Measurements from ENCODE around the gene DUSP16. TPM values are rescaled to one million over a fixed set of nuclear protein-coding genes. Genes with fewer than 3 reads are reported as not detected.

The DUSP16 gene
- total RNA-seq, 4 donors from 2014 or later = 16.1 to 47.0 (median 40.0) TPM

- 61 to 77% methylated on average over 7 of the region's 7 CpGs for WGBS, 2 donors (ENCODE audit: low coverage in 1 of 2)
- no peak overlapping the region for H3K27ac ChIP-seq
- H3K27me3 ChIP-seq = no peaks in the 10 kb centered on the region
- intact Hi-C loops (cut with DNase I; ENCODE audit: low total_unique reads) = no loop called here
- H3K9me3 ChIP-seq = no peaks in the 10 kb centered on the region
- in situ Hi-C loops (cut with MboI; ENCODE audit: low pct_ligation_motif_present in 1 of 4, low pct_unique_long_range_greater_than_20kb in 1 of 4, low sequenced_read_pairs in 3 of 4) = loop anchor here in 1 of 4 donors (25.0 kb wide), 1 partner anchor 164 kb away; no protein-coding TSS in a partner anchor
- H3K4me1 ChIP-seq = peaks cover 0 to 22% (median 4%) of the 10 kb centered on the region in 4 donors
- H3K4me3 ChIP-seq = no peak overlapping the region
- peaks cover 0 to 6% (median 0%) of the 10 kb centered on the region in 4 donors for H3K36me3 ChIP-seq
- TF ChIP-seq POLR2AphosphoS5 (IDR thresholded peaks at IDR 0.05) (no peak), CTCF (IDR thresholded peaks at IDR 0.05) (no peak), POLR2A (IDR thresholded peaks at IDR 0.05) (no peak), EP300 (IDR thresholded peaks at IDR 0.05; ENCODE audit: low read depth) (no peak)
- DNase-seq = no peak
Observed at GRCh38 chr12:12551115-12551514, 11.5 kb downstream of the DUSP16 start.

- intact Hi-C loops (cut with DNase I; ENCODE audit: low total_unique reads) (no loop called here), in situ Hi-C loops (cut with MboI; ENCODE audit: low pct_ligation_motif_present in 1 of 4, low pct_unique_long_range_greater_than_20kb in 1 of 4, low sequenced_read_pairs in 3 of 4) (loop anchor here in 1 of 4 donors (25.0 kb wide), 1 partner anchor 163 kb away; no protein-coding TSS in a partner anchor)
- Histone ChIP-seq H3K4me3 (no peak overlapping the region), H3K9me3 (no peaks in the 10 kb centered on the region), H3K27ac (no peak overlapping the region), H3K36me3 (peaks cover 0 to 6% (median 0%) of the 10 kb centered on the region in 4 donors), H3K4me1 (peaks cover 0 to 23% (median 4%) of the 10 kb centered on the region in 4 donors), H3K27me3 (no peaks in the 10 kb centered on the region)
- no peak for DNase-seq
- TF ChIP-seq CTCF (IDR thresholded peaks at IDR 0.05) (no peak), POLR2A (IDR thresholded peaks at IDR 0.05) (no peak), POLR2AphosphoS5 (IDR thresholded peaks at IDR 0.05) (no peak), EP300 (IDR thresholded peaks at IDR 0.05; ENCODE audit: low read depth) (no peak)
- 94 to 100% methylated on average over 2 of the region's 2 CpGs for WGBS, 2 donors (ENCODE audit: low coverage in 1 of 2)
Observed at GRCh38 chr12:12550277-12550676, 12.4 kb downstream of the DUSP16 start.

- 92 to 100% methylated on average over 2 of the region's 2 CpGs for WGBS, 2 donors (ENCODE audit: low coverage in 1 of 2)
- peaks cover 0 to 20% (median 4%) of the 10 kb centered on the region in 4 donors for H3K4me1 ChIP-seq
- no peaks in the 10 kb centered on the region for H3K9me3 ChIP-seq
- DNase-seq = no peak
- no peaks in the 10 kb centered on the region for H3K27me3 ChIP-seq
- no peak overlapping the region for H3K27ac ChIP-seq
- peaks cover 0 to 6% (median 0%) of the 10 kb centered on the region in 4 donors for H3K36me3 ChIP-seq
- no peak overlapping the region for H3K4me3 ChIP-seq
- intact Hi-C loops (cut with DNase I; ENCODE audit: low total_unique reads) (no loop called here), in situ Hi-C loops (cut with MboI; ENCODE audit: low pct_ligation_motif_present in 1 of 4, low pct_unique_long_range_greater_than_20kb in 1 of 4, low sequenced_read_pairs in 3 of 4) (no loop called here)
- TF ChIP-seq POLR2A (IDR thresholded peaks at IDR 0.05) (no peak), CTCF (IDR thresholded peaks at IDR 0.05) (no peak), EP300 (IDR thresholded peaks at IDR 0.05; ENCODE audit: low read depth) (no peak), POLR2AphosphoS5 (IDR thresholded peaks at IDR 0.05) (no peak)
Observed at GRCh38 chr12:12549426-12549825, 13.2 kb downstream of the DUSP16 start.

- WGBS, 2 donors (ENCODE audit: low coverage in 1 of 2) = 80 to 84% methylated on average over 2 of the region's 2 CpGs
- Histone ChIP-seq H3K4me1 (peaks cover 0 to 20% (median 4%) of the 10 kb centered on the region in 4 donors), H3K27ac (no peak overlapping the region), H3K27me3 (no peaks in the 10 kb centered on the region), H3K9me3 (no peaks in the 10 kb centered on the region), H3K36me3 (peaks cover 0 to 6% (median 0%) of the 10 kb centered on the region in 4 donors), H3K4me3 (no peak overlapping the region)
- in situ Hi-C loops (cut with MboI; ENCODE audit: low pct_ligation_motif_present in 1 of 4, low pct_unique_long_range_greater_than_20kb in 1 of 4, low sequenced_read_pairs in 3 of 4) (no loop called here), intact Hi-C loops (cut with DNase I; ENCODE audit: low total_unique reads) (no loop called here)
- TF ChIP-seq CTCF (IDR thresholded peaks at IDR 0.05) (no peak), EP300 (IDR thresholded peaks at IDR 0.05; ENCODE audit: low read depth) (no peak), POLR2AphosphoS5 (IDR thresholded peaks at IDR 0.05) (no peak), POLR2A (IDR thresholded peaks at IDR 0.05) (no peak)
- no peak for DNase-seq
Observed at GRCh38 chr12:12548713-12549112, 13.9 kb downstream of the DUSP16 start.

Data from transverse colon (tissue), 4 donors.